ENCODE results near the gene C5orf15.

Gene C5orf15

GRCh38 chr5:133968204-133968980 lies at the start of gene C5orf15:
Gene C5orf15 (minus strand): TSS chr5:133968625. CDS start chr5:133968584, 41 bp downstream.
- peak; percentile 91 for DNase-seq

GRCh38 chr5:134008266-134008749 lies 39.9 kb upstream of the C5orf15 start:
- DNase-seq, result no peak

- DNase-seq, result no peak
These were observed 39.3 kb upstream of the C5orf15 start for GRCh38 chr5:134007581-134008265.

GRCh38 chr5:134006115-134006514 lies 37.7 kb upstream of the C5orf15 start:
- DNase-seq, result no peak

- DNase-seq, result no peak
These were observed 37.1 kb upstream of the C5orf15 start for GRCh38 chr5:134005417-134006061.

GRCh38 chr5:134004626-134005416 lies 36.4 kb upstream of the C5orf15 start, which contains the start of gene VDAC1:
Gene VDAC1 (minus strand): TSS chr5:134004975. CDS start chr5:133993012, 11,963 bp downstream.
- DNase-seq, result peak; percentile 83

- DNase-seq, result peak; percentile 58
These were observed 35.6 kb upstream of the C5orf15 start for GRCh38 chr5:134003817-134004625.

GRCh38 chr5:134003064-134003816 lies 34.8 kb upstream of the C5orf15 start:
- peak; percentile 47 for DNase-seq

- no peak for DNase-seq
These were observed 33.7 kb upstream of the C5orf15 start for GRCh38 chr5:134001938-134002731.

- DNase-seq, result no peak
These were observed 32.5 kb upstream of the C5orf15 start for GRCh38 chr5:134000696-134001453.

- DNase-seq, result no peak
These were observed 31.7 kb upstream of the C5orf15 start for GRCh38 chr5:134000091-134000511.

GRCh38 chr5:133998807-133999206 lies 30.4 kb upstream of the C5orf15 start:
- DNase-seq, result no peak

- DNase-seq, result no peak
These were observed 29.6 kb upstream of the C5orf15 start for GRCh38 chr5:133998042-133998441.

GRCh38 chr5:133996683-133997252 lies 28.3 kb upstream of the C5orf15 start:
- DNase-seq, result no peak

- no peak for DNase-seq
These were observed 27.6 kb upstream of the C5orf15 start for GRCh38 chr5:133995883-133996563.

- DNase-seq, result no peak
These were observed 26.9 kb upstream of the C5orf15 start for GRCh38 chr5:133995341-133995740.

GRCh38 chr5:133994990-133995333 lies 26.5 kb upstream of the C5orf15 start:
- no peak for DNase-seq

- no peak for DNase-seq
These were observed 26.0 kb upstream of the C5orf15 start for GRCh38 chr5:133994297-133994989.

Measured in activated naive CD4-positive, alpha-beta T cell treated with Interleukin-2 at 50 U/mL for 16 hours (primary cell).